Measurements from ENCODE around the gene OR5H14. TPM values are rescaled to one million over a fixed set of nuclear protein-coding genes. Genes with fewer than 3 reads are reported as not detected.
"Not testable (repeated sequence)": the region's sequence is repeated elsewhere in the genome, so short reads cannot be mapped to it uniquely, and the experiment has no call there.

The OR5H14 gene
- not detected for total RNA-seq

GRCh38 chr3:98147179-98147578 is at the start of gene OR5H14:
Gene OR5H14, plus strand, starts transcription at chr3:98147479. Its CDS starts 1,907 bp downstream, at chr3:98149386.
- CTCF ChIA-PET: no interaction called here
- peaks cover 3% of the 10 kb centered on the region for H3K27me3 Mint-ChIP-seq (ENCODE audit: low read depth)
- no peak for DNase-seq
- H3K9me3 Mint-ChIP-seq: no peaks in the 10 kb centered on the region
- intact Hi-C loops (cut with micrococcal nuclease): no loop called here
- no peak within 1 kb of the TSS for H3K27ac Mint-ChIP-seq
- H3K4me3 Mint-ChIP-seq: no peak within 1 kb of the TSS
- no peaks in the 10 kb centered on the region for H3K4me1 Mint-ChIP-seq (ENCODE audit: low read depth)
- H3K36me3 Mint-ChIP-seq (ENCODE audit: low read depth): no peaks in the 10 kb centered on the region

- CTCF ChIA-PET: no interaction called here
- Mint-ChIP-seq H3K27me3 (ENCODE audit: low read depth) (peaks cover 4% of the 10 kb centered on the region), H3K36me3 (ENCODE audit: low read depth) (no peaks in the 10 kb centered on the region), H3K4me3 (no peak overlapping the region), H3K27ac (no peak overlapping the region), H3K4me1 (ENCODE audit: low read depth) (no peaks in the 10 kb centered on the region), H3K9me3 (no peaks in the 10 kb centered on the region)
- intact Hi-C loops (cut with micrococcal nuclease): no loop called here
- no peak for DNase-seq
Observed at GRCh38 chr3:98099848-98100247, 47.4 kb upstream of the OR5H14 start.

- CTCF ChIA-PET: no interaction called here
- no peak overlapping the region for H3K27ac Mint-ChIP-seq
- no peaks in the 10 kb centered on the region for H3K4me1 Mint-ChIP-seq (ENCODE audit: low read depth)
- H3K27me3 Mint-ChIP-seq (ENCODE audit: low read depth): no peaks in the 10 kb centered on the region
- DNase-seq: no peak
- intact Hi-C loops (cut with micrococcal nuclease): no loop called here
- H3K9me3 Mint-ChIP-seq: peaks cover 7% of the 10 kb centered on the region
- H3K36me3 Mint-ChIP-seq (ENCODE audit: low read depth): no peaks in the 10 kb centered on the region
- no peak overlapping the region for H3K4me3 Mint-ChIP-seq
Observed at GRCh38 chr3:98108162-98108561, 39.1 kb upstream of the OR5H14 start.

- DNase-seq: no peak
- peaks cover 7% of the 10 kb centered on the region for H3K9me3 Mint-ChIP-seq
Observed at GRCh38 chr3:98109807-98110549, 37.3 kb upstream of the OR5H14 start.

GRCh38 chr3:98110550-98110908 is 36.8 kb upstream of the OR5H14 start:
- Mint-ChIP-seq H3K4me3 (no peak overlapping the region), H3K9me3 (peaks cover 7% of the 10 kb centered on the region), H3K27me3 (ENCODE audit: low read depth) (no peaks in the 10 kb centered on the region), H3K27ac (no peak overlapping the region), H3K36me3 (ENCODE audit: low read depth) (no peaks in the 10 kb centered on the region), H3K4me1 (ENCODE audit: low read depth) (no peaks in the 10 kb centered on the region)
- CTCF ChIA-PET: no interaction called here
- intact Hi-C loops (cut with micrococcal nuclease): no loop called here
- no peak for DNase-seq

More at GRCh38 chr3:98109807-98110549, 37.3 kb upstream of the OR5H14 start:
- intact Hi-C loops (cut with micrococcal nuclease): no loop called here
- Mint-ChIP-seq H3K4me1 (ENCODE audit: low read depth) (no peaks in the 10 kb centered on the region), H3K36me3 (ENCODE audit: low read depth) (no peaks in the 10 kb centered on the region), H3K4me3 (no peak overlapping the region), H3K27ac (no peak overlapping the region), H3K27me3 (ENCODE audit: low read depth) (no peaks in the 10 kb centered on the region)
- CTCF ChIA-PET: no interaction called here

- Mint-ChIP-seq H3K4me1 (ENCODE audit: low read depth) (no peaks in the 10 kb centered on the region), H3K27me3 (ENCODE audit: low read depth) (peaks cover 6% of the 10 kb centered on the region), H3K27ac (no peak overlapping the region), H3K36me3 (ENCODE audit: low read depth) (no peaks in the 10 kb centered on the region), H3K4me3 (no peak overlapping the region), H3K9me3 (peaks cover 7% of the 10 kb centered on the region)
- DNase-seq: no peak
- CTCF ChIA-PET: no interaction called here
- intact Hi-C loops (cut with micrococcal nuclease): no loop called here
Observed at GRCh38 chr3:98114264-98114663, 33.0 kb upstream of the OR5H14 start.

GRCh38 chr3:98115717-98116116 is 31.6 kb upstream of the OR5H14 start:
- no peaks in the 10 kb centered on the region for H3K36me3 Mint-ChIP-seq (ENCODE audit: low read depth)
- peaks cover 10% of the 10 kb centered on the region for H3K27me3 Mint-ChIP-seq (ENCODE audit: low read depth)
- no peak for DNase-seq
- H3K9me3 Mint-ChIP-seq: peaks cover 5% of the 10 kb centered on the region
- intact Hi-C loops (cut with micrococcal nuclease): no loop called here
- H3K4me1 Mint-ChIP-seq (ENCODE audit: low read depth): no peaks in the 10 kb centered on the region
- H3K27ac Mint-ChIP-seq: no peak overlapping the region
- H3K4me3 Mint-ChIP-seq: no peak overlapping the region
- CTCF ChIA-PET: no interaction called here

- H3K4me1 Mint-ChIP-seq (ENCODE audit: low read depth): no peaks in the 10 kb centered on the region
- intact Hi-C loops (cut with micrococcal nuclease): no loop called here
- CTCF ChIA-PET: no interaction called here
- no peak within 1 kb of the TSS for H3K27ac Mint-ChIP-seq
- no peaks in the 10 kb centered on the region for H3K27me3 Mint-ChIP-seq (ENCODE audit: low read depth)
- no peak for DNase-seq
- no peak within 1 kb of the TSS for H3K4me3 Mint-ChIP-seq
- H3K9me3 Mint-ChIP-seq: no peaks in the 10 kb centered on the region
- no peaks in the 10 kb centered on the region for H3K36me3 Mint-ChIP-seq (ENCODE audit: low read depth)
Observed at GRCh38 chr3:98130421-98130820, 16.9 kb upstream of the OR5H14 start, which contains the start of gene OR5H1. Gene OR5H1, plus strand, starts transcription at chr3:98130721. Its CDS starts 1,977 bp downstream, at chr3:98132698.

- H3K4me1 Mint-ChIP-seq (ENCODE audit: low read depth): no peaks in the 10 kb centered on the region
- H3K36me3 Mint-ChIP-seq (ENCODE audit: low read depth): no peaks in the 10 kb centered on the region
- H3K4me3 Mint-ChIP-seq: no peak overlapping the region
- no peak overlapping the region for H3K27ac Mint-ChIP-seq
- DNase-seq: no peak
- CTCF ChIA-PET: no interaction called here
- intact Hi-C loops (cut with micrococcal nuclease): no loop called here
- H3K9me3 Mint-ChIP-seq: no peaks in the 10 kb centered on the region
- no peaks in the 10 kb centered on the region for H3K27me3 Mint-ChIP-seq (ENCODE audit: low read depth)
Observed at GRCh38 chr3:98136631-98137030, 10.6 kb upstream of the OR5H14 start.

GRCh38 chr3:98137826-98138557 is 9.3 kb upstream of the OR5H14 start:
- H3K4me1 Mint-ChIP-seq (ENCODE audit: low read depth); H3K9me3 Mint-ChIP-seq; DNase-seq; H3K27me3 Mint-ChIP-seq (ENCODE audit: low read depth); intact Hi-C loops (cut with micrococcal nuclease); H3K36me3 Mint-ChIP-seq (ENCODE audit: low read depth); H3K4me3 Mint-ChIP-seq; H3K27ac Mint-ChIP-seq; CTCF ChIA-PET: not testable (repeated sequence)

GRCh38 chr3:98140531-98140930 is 6.7 kb upstream of the OR5H14 start:
- Mint-ChIP-seq H3K36me3 (ENCODE audit: low read depth) (no peaks in the 10 kb centered on the region), H3K27ac (no peak overlapping the region), H3K4me1 (ENCODE audit: low read depth) (no peaks in the 10 kb centered on the region), H3K4me3 (no peak overlapping the region), H3K9me3 (no peaks in the 10 kb centered on the region), H3K27me3 (ENCODE audit: low read depth) (no peaks in the 10 kb centered on the region)
- no peak for DNase-seq
- CTCF ChIA-PET: interaction anchor here (0.7 to 1.4 kb wide), 2 partner anchors 14 to 31 kb away, joined by 4 read pairs; no protein-coding TSS in a partner anchor
- intact Hi-C loops (cut with micrococcal nuclease): loop anchor here (1.0 kb wide), 1 partner anchor 43 kb away; no protein-coding TSS in a partner anchor

GRCh38 chr3:98148751-98149150 is 1.5 kb downstream of the OR5H14 start:
- Mint-ChIP-seq H3K4me1 (ENCODE audit: low read depth) (no peaks in the 10 kb centered on the region), H3K36me3 (ENCODE audit: low read depth) (no peaks in the 10 kb centered on the region), H3K9me3 (no peaks in the 10 kb centered on the region), H3K4me3 (no peak overlapping the region), H3K27ac (no peak overlapping the region), H3K27me3 (ENCODE audit: low read depth) (peaks cover 3% of the 10 kb centered on the region)
- intact Hi-C loops (cut with micrococcal nuclease): no loop called here
- DNase-seq: no peak
- CTCF ChIA-PET: no interaction called here

GRCh38 chr3:98149456-98149855 is 2.2 kb downstream of the OR5H14 start:
- H3K36me3 Mint-ChIP-seq (ENCODE audit: low read depth); intact Hi-C loops (cut with micrococcal nuclease); DNase-seq; H3K4me1 Mint-ChIP-seq (ENCODE audit: low read depth); H3K27ac Mint-ChIP-seq; H3K9me3 Mint-ChIP-seq; CTCF ChIA-PET; H3K4me3 Mint-ChIP-seq; H3K27me3 Mint-ChIP-seq (ENCODE audit: low read depth): not testable (repeated sequence)
